H1 (cell line): Measurements from ENCODE around the gene MEF2A.

Experiments
- ATF2 ChIP-seq: IDR thresholded peaks from 2 replicates; pipeline ENCODE4 v1.6.1; 2012; ENCODE audit warnings: low read length, inconsistent platforms
- CTCF ChIP-seq, 3 experiments: IDR thresholded peaks; 1 replicate in 2 of 3; 2 replicates in 1 of 3; pipeline versions ENCODE4 v1.5.1 to v1.6.1; 2011; ENCODE audit warnings: low read length in 3 of 3, mild to moderate bottlenecking in 3 of 3, inconsistent platforms in 2 of 3, low read depth in 1 of 3, moderate library complexity in 1 of 3; ENCODE audit not compliant: insufficient read depth in 1 of 3; ENCODE audit errors: control extremely low read depth in 1 of 3
- EP300 ChIP-seq, 2 experiments: IDR thresholded peaks; 1 replicate in 1 of 2; 2 replicates in 1 of 2; pipeline ENCODE4 v1.6.1; 2011 to 2012; ENCODE audit warnings: low read depth in 2 of 2, low read length in 2 of 2, mild to moderate bottlenecking in 2 of 2, borderline replicate concordance in 1 of 2, inconsistent platforms in 1 of 2, moderate library complexity in 1 of 2
- HDAC6 ChIP-seq: IDR thresholded peaks from one replicate; pipeline ENCODE4 v1.7.1; 2012; ENCODE audit warnings: low read depth, mild to moderate bottlenecking, inconsistent platforms, low read length, moderate library complexity
- JUND ChIP-seq: IDR thresholded peaks from 2 replicates; pipeline ENCODE4 v1.6.1; 2011; ENCODE audit warnings: mild to moderate bottlenecking, improper control_type of control experiment, low read length
- KDM1A ChIP-seq: fragments of 200-600, 300-600 bp; sonication (generic); IDR thresholded peaks from 2 replicates; pipeline ENCODE4 v1.7.1; 2016; ENCODE audit warnings: mild to moderate bottlenecking, low read length, borderline replicate concordance
- MAX ChIP-seq: IDR thresholded peaks from 2 replicates; pipeline ENCODE4 v1.6.1; 2012; ENCODE audit warnings: inconsistent platforms
- NRF1 ChIP-seq: IDR thresholded peaks from 2 replicates; pipeline ENCODE4 v1.6.1; 2011; ENCODE audit warnings: mild to moderate bottlenecking, low read depth, low read length, improper control_type of control experiment
- POLR2AphosphoS5 ChIP-seq: IDR thresholded peaks from 2 replicates; pipeline ENCODE4 v1.6.1; 2011; ENCODE audit warnings: low read depth, low read length
- RNF2 ChIP-seq: fragments of 200-900, 300-1000 bp; sonication (generic); IDR thresholded peaks from 2 replicates; pipeline ENCODE4 v1.7.1; 2016; ENCODE audit warnings: borderline replicate concordance, low read depth, mild to moderate bottlenecking, antibody characterized with exemption, low read length; ENCODE audit not compliant: poor library complexity, severe bottlenecking; ENCODE audit errors: missing control alignments
- RXRA ChIP-seq: IDR thresholded peaks from 2 replicates; pipeline ENCODE4 v1.6.1; 2011; ENCODE audit warnings: low read depth, mild to moderate bottlenecking, low read length, moderate library complexity; ENCODE audit not compliant: insufficient read depth
- TCF12 ChIP-seq: IDR thresholded peaks from 2 replicates; pipeline ENCODE4 v1.6.1; 2011; ENCODE audit warnings: low read depth, mild to moderate bottlenecking, low read length
- TF ChIP-seq, protein P1 (sequence below): IDR thresholded peaks from 2 replicates; pipeline ENCODE4 v1.6.1; 2011; ENCODE audit warnings: low read length, improper control_type of control experiment

DNA sequence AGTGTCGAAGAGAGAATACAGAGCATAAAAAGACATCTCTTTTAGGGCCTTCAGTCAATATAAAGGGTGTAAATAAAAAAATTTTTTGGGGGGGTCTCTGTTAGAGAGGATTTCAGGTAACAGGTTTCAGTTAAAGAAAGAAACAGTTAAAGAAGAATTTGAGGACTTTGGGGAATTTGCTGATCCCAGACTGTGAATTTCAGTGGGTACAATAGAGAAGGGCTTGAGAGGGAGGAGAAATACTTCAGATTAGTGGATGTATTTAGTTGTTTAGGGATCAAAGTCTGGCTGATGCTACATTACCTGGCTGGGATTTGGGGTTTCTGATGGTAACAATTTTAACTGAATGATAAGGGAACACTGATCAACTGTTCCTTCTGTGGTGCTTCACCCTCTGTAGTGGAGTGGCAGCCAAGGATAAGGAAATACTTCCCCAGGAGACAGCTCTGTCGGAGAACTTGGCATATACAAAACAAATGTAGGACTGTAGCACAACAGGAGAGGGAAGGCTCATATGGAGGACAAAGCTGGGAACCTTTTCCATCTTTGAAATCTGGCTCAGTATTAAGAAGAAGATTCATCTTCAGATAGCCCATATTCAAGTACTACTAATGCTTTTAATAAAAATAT lies 79.2 kb downstream of the MEF2A start:
- no peak for TF ChIP-seq HDAC6
- TF ChIP-seq POLR2AphosphoS5: no peak
- no peak for TF ChIP-seq KDM1A
- TF ChIP-seq CTCF (IDR thresholded peaks at IDR 0.05; ENCODE audit: control extremely low read depth in 1 of 3, insufficient read depth in 1 of 3, low read depth in 1 of 3, low read length in 3 of 3): no peak
- no peak for TF ChIP-seq RXRA
- TF ChIP-seq, protein P1, sequence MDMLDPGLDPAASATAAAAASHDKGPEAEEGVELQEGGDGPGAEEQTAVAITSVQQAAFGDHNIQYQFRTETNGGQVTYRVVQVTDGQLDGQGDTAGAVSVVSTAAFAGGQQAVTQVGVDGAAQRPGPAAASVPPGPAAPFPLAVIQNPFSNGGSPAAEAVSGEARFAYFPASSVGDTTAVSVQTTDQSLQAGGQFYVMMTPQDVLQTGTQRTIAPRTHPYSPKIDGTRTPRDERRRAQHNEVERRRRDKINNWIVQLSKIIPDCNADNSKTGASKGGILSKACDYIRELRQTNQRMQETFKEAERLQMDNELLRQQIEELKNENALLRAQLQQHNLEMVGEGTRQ: no peak
- TF ChIP-seq JUND: no peak
- TF ChIP-seq ATF2: no peak
- no peak for TF ChIP-seq RNF2
- no peak for TF ChIP-seq EP300 (IDR thresholded peaks at IDR 0.05; ENCODE audit: borderline replicate concordance in 1 of 2, low read depth in 2 of 2, low read length in 2 of 2)
- no peak for TF ChIP-seq NRF1
- no peak for TF ChIP-seq MAX
- TF ChIP-seq TCF12: no peak
